SIG-M5 treated with dmso at 0.1 percent for 504 hours (cell line): ENCODE data around the gene DDX51.

ENCODE experiments used
- DNase-seq: peaks from one replicate; lab custom pipeline; 2025; ENCODE audit not compliant: unreplicated experiment; lab: John Stamatoyannopoulos, UW

DDX51 gene

DNA sequence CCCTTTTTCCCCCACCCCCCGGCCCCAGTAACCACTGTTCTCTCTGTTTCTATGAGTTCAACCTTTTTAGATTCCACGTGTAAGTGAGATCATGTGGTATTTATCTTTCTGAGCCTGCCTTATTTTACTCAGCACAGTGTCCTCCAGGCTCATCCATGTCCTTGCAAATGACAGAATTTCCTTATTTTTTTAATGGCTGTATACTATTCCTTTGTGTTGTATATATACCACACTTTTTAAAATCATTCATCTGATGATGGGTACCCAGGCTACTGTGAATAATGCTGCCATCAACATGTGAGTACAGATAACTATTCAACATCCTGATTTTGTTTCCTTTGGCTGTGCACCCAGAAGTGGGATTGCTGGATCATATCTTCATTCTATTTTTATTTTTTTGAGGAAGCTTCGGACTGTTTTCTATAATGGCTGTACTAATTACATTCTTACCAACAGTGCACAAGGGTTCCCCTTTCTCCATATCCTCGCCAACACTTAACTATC is 54.7 kb downstream of the DDX51 start:
- no peak for DNase-seq
